Measurements from ENCODE around the gene IL22RA1. TPM values are rescaled to one million over a fixed set of nuclear protein-coding genes. Genes with fewer than 3 reads are reported as not detected.

Gene IL22RA1
- total and polyA plus RNA-seq, 7 donors = 0.16 to 18.5 (median 7.2) TPM; not detected in 2

- Histone ChIP-seq H3K4me1 (peaks cover 0 to 8% (median 2%) of the 10 kb centered on the region in 4 donors), H3K36me3 (no peaks in the 10 kb centered on the region), H3K27ac (no peak overlapping the region), H3K9me3 (no peaks in the 10 kb centered on the region), H3K4me3 (no peak overlapping the region), H3K27me3 (no peaks in the 10 kb centered on the region)
- no peak for DNase-seq
- WGBS, 2 donors = 73 to 86% methylated on average over 15 of the region's 15 CpGs
- intact Hi-C loops (cut with DNase I) = no loop called here
- TF ChIP-seq CTCF (IDR thresholded peaks at IDR 0.05) = no peak
- no peak for TF ChIP-seq POLR2AphosphoS5 (IDR thresholded peaks at IDR 0.05)
- TF ChIP-seq EP300 (IDR thresholded peaks at IDR 0.05) = no peak
- no peak for TF ChIP-seq POLR2A (IDR thresholded peaks at IDR 0.05)
Measured at GRCh38 chr1:24074817-24075589, 67.9 kb downstream of the IL22RA1 start.

GRCh38 chr1:24074196-24074595 is 68.7 kb downstream of the IL22RA1 start:
- WGBS, 2 donors = 84 to 86% methylated on average over 5 of the region's 5 CpGs
- intact Hi-C loops (cut with DNase I) = no loop called here

GRCh38 chr1:24071941-24072340 is 71.0 kb downstream of the IL22RA1 start:
- H3K4me1 ChIP-seq = peaks cover 0 to 8% (median 2%) of the 10 kb centered on the region in 4 donors
- H3K27me3 ChIP-seq = no peaks in the 10 kb centered on the region
- WGBS, 2 donors = 92 to 93% methylated on average over 7 of the region's 7 CpGs
- H3K36me3 ChIP-seq = no peaks in the 10 kb centered on the region
- no peak overlapping the region for H3K27ac ChIP-seq
- DNase-seq = no peak
- no peak overlapping the region for H3K4me3 ChIP-seq
- no peak for TF ChIP-seq POLR2AphosphoS5 (IDR thresholded peaks at IDR 0.05)
- no peak for TF ChIP-seq CTCF (IDR thresholded peaks at IDR 0.05)
- no peak for TF ChIP-seq POLR2A (IDR thresholded peaks at IDR 0.05)
- TF ChIP-seq EP300 (IDR thresholded peaks at IDR 0.05) = no peak
- H3K9me3 ChIP-seq = no peaks in the 10 kb centered on the region
- intact Hi-C loops (cut with DNase I) = loop anchor here (1.0 to 2.0 kb wide), 2 partner anchors 40 to 319 kb away; partner anchors contain the start of gene MYOM3

More at GRCh38 chr1:24074196-24074595, 68.7 kb downstream of the IL22RA1 start:
- Histone ChIP-seq H3K36me3 (no peaks in the 10 kb centered on the region), H3K4me3 (no peak overlapping the region), H3K4me1 (peaks cover 0 to 8% (median 2%) of the 10 kb centered on the region in 4 donors), H3K27ac (no peak overlapping the region), H3K9me3 (no peaks in the 10 kb centered on the region), H3K27me3 (no peaks in the 10 kb centered on the region)
- no peak for DNase-seq
- TF ChIP-seq POLR2AphosphoS5 (IDR thresholded peaks at IDR 0.05) (no peak), CTCF (IDR thresholded peaks at IDR 0.05) (no peak), POLR2A (IDR thresholded peaks at IDR 0.05) (no peak), EP300 (IDR thresholded peaks at IDR 0.05) (no peak)

- Histone ChIP-seq H3K27me3 (no peaks in the 10 kb centered on the region), H3K9me3 (no peaks in the 10 kb centered on the region), H3K27ac (no peak overlapping the region), H3K36me3 (no peaks in the 10 kb centered on the region), H3K4me3 (no peak overlapping the region), H3K4me1 (peaks cover 0 to 8% (median 2%) of the 10 kb centered on the region in 4 donors)
- 25 to 27% methylated on average over 15 of the region's 15 CpGs for WGBS, 2 donors
- peak in 1 of 4 donors; percentile 14 for TF ChIP-seq POLR2AphosphoS5 (IDR thresholded peaks at IDR 0.05)
- no peak for TF ChIP-seq EP300 (IDR thresholded peaks at IDR 0.05)
- no peak for TF ChIP-seq POLR2A (IDR thresholded peaks at IDR 0.05)
- TF ChIP-seq CTCF (IDR thresholded peaks at IDR 0.05) = peak; percentile 87 to 92 (median 89)
- intact Hi-C loops (cut with DNase I) = loop anchor here (1.0 to 2.0 kb wide), 2 partner anchors 41 to 320 kb away; partner anchors contain the start of gene MYOM3
- DNase-seq = peak; percentile 88
Measured at GRCh38 chr1:24070821-24071393, 72.0 kb downstream of the IL22RA1 start.
